ENCODE measurements around the gene DOCK10.

The DOCK10 gene

GRCh38 chr2:224895377-224895776 lies 146.9 kb downstream of the DOCK10 start:
- Histone ChIP-seq H3K27me3 (ENCODE audit: insufficient read depth, low read length, poor library complexity) (no peaks in the 10 kb centered on the region), H3K27ac (ENCODE audit: low read length) (no peak overlapping the region), H4K20me1 (ENCODE audit: insufficient read depth, low read length) (no peaks in the 10 kb centered on the region), H3K36me3 (ENCODE audit: insufficient read depth, low read length) (peaks cover 35% of the 10 kb centered on the region), H3K79me2 (ENCODE audit: insufficient read depth, low read length) (no peaks in the 10 kb centered on the region), H3K4me2 (ENCODE audit: insufficient read depth, low read length) (no peak overlapping the region), H3K4me3 (ENCODE audit: low read depth in 1 of 2, low read length in 2 of 2) (no peak overlapping the region), H3K9ac (ENCODE audit: low read depth, low read length) (no peak overlapping the region), H3K4me1 (ENCODE audit: insufficient read depth, low read length) (no peaks in the 10 kb centered on the region), H3K9me3 (ENCODE audit: insufficient read depth, low read length, severe bottlenecking) (no peaks in the 10 kb centered on the region), H2AFZ (ENCODE audit: low read depth, low read length) (no peak overlapping the region)
- TF ChIP-seq EZH2 (IDR thresholded peaks at IDR 0.05; ENCODE audit: borderline replicate concordance, low read depth, low read length, severe bottlenecking), result no peak
- TF ChIP-seq, protein P1, sequence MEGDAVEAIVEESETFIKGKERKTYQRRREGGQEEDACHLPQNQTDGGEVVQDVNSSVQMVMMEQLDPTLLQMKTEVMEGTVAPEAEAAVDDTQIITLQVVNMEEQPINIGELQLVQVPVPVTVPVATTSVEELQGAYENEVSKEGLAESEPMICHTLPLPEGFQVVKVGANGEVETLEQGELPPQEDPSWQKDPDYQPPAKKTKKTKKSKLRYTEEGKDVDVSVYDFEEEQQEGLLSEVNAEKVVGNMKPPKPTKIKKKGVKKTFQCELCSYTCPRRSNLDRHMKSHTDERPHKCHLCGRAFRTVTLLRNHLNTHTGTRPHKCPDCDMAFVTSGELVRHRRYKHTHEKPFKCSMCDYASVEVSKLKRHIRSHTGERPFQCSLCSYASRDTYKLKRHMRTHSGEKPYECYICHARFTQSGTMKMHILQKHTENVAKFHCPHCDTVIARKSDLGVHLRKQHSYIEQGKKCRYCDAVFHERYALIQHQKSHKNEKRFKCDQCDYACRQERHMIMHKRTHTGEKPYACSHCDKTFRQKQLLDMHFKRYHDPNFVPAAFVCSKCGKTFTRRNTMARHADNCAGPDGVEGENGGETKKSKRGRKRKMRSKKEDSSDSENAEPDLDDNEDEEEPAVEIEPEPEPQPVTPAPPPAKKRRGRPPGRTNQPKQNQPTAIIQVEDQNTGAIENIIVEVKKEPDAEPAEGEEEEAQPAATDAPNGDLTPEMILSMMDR (IDR thresholded peaks at IDR 0.05; ENCODE audit: borderline replicate concordance, extremely low read depth, low read length, poor library complexity, severe bottlenecking), result no peak
- no peak for DNase-seq
- ATAC-seq (ENCODE audit: insufficient read depth, low read depth), result no peak

DNA sequence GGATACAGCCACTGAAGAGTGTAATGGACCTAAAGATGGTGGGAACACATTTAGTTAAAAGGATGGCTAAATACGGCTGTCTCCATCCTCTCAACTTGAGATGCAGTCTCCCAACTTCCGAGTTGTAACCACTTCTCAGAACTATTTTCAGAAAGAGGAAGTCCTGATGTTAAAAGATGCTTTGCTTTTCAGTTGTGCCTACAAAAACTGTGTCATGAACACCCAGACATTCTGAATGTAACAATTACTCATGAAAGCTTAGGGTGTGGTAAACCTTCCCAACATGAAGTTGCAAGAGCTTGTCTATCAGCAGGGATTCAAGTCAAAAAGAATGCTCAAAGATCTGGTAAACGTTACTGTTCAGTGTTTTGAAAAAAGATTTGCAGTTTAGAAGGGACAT lies 147.9 kb downstream of the DOCK10 start:
- H4K20me1 ChIP-seq (ENCODE audit: insufficient read depth, low read length), result no peaks in the 10 kb centered on the region
- TF ChIP-seq, protein P1 (IDR thresholded peaks at IDR 0.05; ENCODE audit: borderline replicate concordance, extremely low read depth, low read length, poor library complexity, severe bottlenecking), result no peak
- no peak for TF ChIP-seq EZH2 (IDR thresholded peaks at IDR 0.05; ENCODE audit: borderline replicate concordance, low read depth, low read length, severe bottlenecking)
- ATAC-seq (ENCODE audit: insufficient read depth, low read depth), result no peak
- H3K9ac ChIP-seq (ENCODE audit: low read depth, low read length), result no peak overlapping the region
- no peak overlapping the region for H2AFZ ChIP-seq (ENCODE audit: low read depth, low read length)
- no peak overlapping the region for H3K4me2 ChIP-seq (ENCODE audit: insufficient read depth, low read length)
- no peak for DNase-seq
- peaks cover 39% of the 10 kb centered on the region for H3K36me3 ChIP-seq (ENCODE audit: insufficient read depth, low read length)
- no peaks in the 10 kb centered on the region for H3K4me1 ChIP-seq (ENCODE audit: insufficient read depth, low read length)
- H3K4me3 ChIP-seq (ENCODE audit: low read depth in 1 of 2, low read length in 2 of 2), result no peak overlapping the region
- H3K9me3 ChIP-seq (ENCODE audit: insufficient read depth, low read length, severe bottlenecking), result no peaks in the 10 kb centered on the region
- H3K79me2 ChIP-seq (ENCODE audit: insufficient read depth, low read length), result no peaks in the 10 kb centered on the region
- no peaks in the 10 kb centered on the region for H3K27me3 ChIP-seq (ENCODE audit: insufficient read depth, low read length, poor library complexity)
- H3K27ac ChIP-seq (ENCODE audit: low read length), result no peak overlapping the region

GRCh38 chr2:224893848-224894247 lies 148.4 kb downstream of the DOCK10 start:
- Histone ChIP-seq H3K9ac (ENCODE audit: low read depth, low read length) (no peak overlapping the region), H3K4me1 (ENCODE audit: insufficient read depth, low read length) (no peaks in the 10 kb centered on the region), H4K20me1 (ENCODE audit: insufficient read depth, low read length) (no peaks in the 10 kb centered on the region), H2AFZ (ENCODE audit: low read depth, low read length) (no peak overlapping the region), H3K79me2 (ENCODE audit: insufficient read depth, low read length) (no peaks in the 10 kb centered on the region), H3K27me3 (ENCODE audit: insufficient read depth, low read length, poor library complexity) (no peaks in the 10 kb centered on the region), H3K27ac (ENCODE audit: low read length) (no peak overlapping the region), H3K9me3 (ENCODE audit: insufficient read depth, low read length, severe bottlenecking) (no peaks in the 10 kb centered on the region), H3K36me3 (ENCODE audit: insufficient read depth, low read length) (peaks cover 41% of the 10 kb centered on the region), H3K4me2 (ENCODE audit: insufficient read depth, low read length) (no peak overlapping the region), H3K4me3 (ENCODE audit: low read depth in 1 of 2, low read length in 2 of 2) (no peak overlapping the region)
- ATAC-seq (ENCODE audit: insufficient read depth, low read depth) (no peak), DNase-seq (no peak)
- no peak for TF ChIP-seq EZH2 (IDR thresholded peaks at IDR 0.05; ENCODE audit: borderline replicate concordance, low read depth, low read length, severe bottlenecking)
- TF ChIP-seq, protein P1 (IDR thresholded peaks at IDR 0.05; ENCODE audit: borderline replicate concordance, extremely low read depth, low read length, poor library complexity, severe bottlenecking), result no peak

Data from DND-41 (cell line).